ENCODE data around the gene ZFAND3.

The ZFAND3 gene

GRCh38 chr6:37798436-37799262, 20.9 kb upstream of the ZFAND3 start:
- no peak for DNase-seq

DNA sequence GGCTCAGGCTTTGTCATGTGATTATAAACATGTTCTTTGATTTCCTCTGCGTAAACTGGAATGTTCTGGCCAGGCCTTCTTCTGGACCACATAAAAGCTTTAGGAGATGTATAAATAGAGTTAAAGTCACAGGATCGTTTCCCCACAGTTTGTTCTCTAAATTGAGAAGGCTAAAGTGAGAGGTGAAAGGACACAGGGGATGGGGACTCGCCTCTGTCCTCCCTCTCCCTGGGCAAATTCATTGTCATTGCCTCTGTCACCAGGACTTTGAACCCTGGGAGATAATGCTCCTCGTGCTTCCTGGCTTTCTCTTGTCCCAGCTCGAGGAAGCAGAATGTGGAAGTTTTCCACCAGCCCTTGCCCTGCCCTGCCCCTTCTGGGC, 20.3 kb upstream of the ZFAND3 start:
- no peak for DNase-seq

- DNase-seq = no peak
Measured at GRCh38 chr6:37800703-37801604, 18.6 kb upstream of the ZFAND3 start.

DNA sequence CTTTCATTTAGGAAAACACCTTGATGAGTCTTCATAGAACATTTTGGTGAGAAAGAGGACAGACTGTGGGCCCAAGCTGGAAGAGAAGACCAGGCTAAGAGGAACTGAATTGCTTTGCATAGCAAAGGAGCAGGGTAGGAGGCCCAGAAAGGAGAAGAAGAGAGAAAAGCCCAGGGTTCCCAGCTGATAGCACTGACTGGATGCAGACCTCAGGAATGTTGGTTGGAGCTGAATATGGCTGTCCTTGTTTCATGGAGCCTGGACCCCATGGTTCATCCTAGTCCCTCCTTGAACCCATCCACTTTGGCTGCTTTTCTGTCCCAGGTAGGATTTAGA, 18.0 kb upstream of the ZFAND3 start:
- no peak for DNase-seq

GRCh38 chr6:37802810-37803209, 16.7 kb upstream of the ZFAND3 start:
- DNase-seq = no peak

- peak; percentile 39 for DNase-seq
Measured at GRCh38 chr6:37804586-37804985, 14.9 kb upstream of the ZFAND3 start.

- DNase-seq = no peak
Measured at GRCh38 chr6:37806213-37806612, 13.3 kb upstream of the ZFAND3 start.

DNA sequence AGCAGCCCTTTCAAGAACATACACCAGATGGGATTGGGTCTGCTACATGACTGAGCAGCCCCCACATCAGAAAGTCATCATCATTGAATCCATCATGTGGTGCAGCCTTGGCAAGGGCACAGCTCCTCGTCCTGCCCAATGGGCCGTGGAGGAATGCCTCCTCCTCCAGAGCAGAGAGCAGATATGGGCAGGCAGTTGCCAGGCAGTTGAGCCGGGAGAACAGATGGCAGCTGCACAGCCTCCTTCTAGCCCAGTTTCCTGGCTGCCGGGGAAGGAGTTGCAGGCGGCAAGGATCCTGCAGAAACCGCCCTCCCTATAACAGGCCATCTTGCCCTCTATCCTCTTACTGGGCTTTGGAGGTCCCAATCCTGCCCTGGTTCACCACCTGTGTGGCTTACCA, 11.9 kb upstream of the ZFAND3 start:
- no peak for DNase-seq

DNA sequence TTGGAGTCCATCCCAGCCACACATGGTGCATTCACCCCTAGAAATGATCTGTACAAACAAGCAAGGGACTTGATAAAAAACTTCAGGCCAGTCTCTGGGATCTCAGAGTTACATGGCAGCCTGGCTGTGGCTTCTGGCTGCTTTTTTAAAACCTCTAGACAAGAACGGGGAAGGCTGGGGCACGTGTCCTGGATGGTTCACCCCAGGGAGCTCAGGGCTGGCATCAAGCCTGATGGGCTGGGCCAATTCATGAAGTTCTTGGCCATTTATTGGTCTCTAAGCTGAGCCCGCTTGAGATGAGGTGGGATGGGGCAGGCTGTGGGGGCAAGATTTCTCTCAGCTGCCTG, 10.4 kb upstream of the ZFAND3 start:
- no peak for DNase-seq

GRCh38 chr6:37812841-37813240, 6.7 kb upstream of the ZFAND3 start:
- DNase-seq = no peak

GRCh38 chr6:37814374-37814773, 5.2 kb upstream of the ZFAND3 start:
- DNase-seq = no peak

DNA sequence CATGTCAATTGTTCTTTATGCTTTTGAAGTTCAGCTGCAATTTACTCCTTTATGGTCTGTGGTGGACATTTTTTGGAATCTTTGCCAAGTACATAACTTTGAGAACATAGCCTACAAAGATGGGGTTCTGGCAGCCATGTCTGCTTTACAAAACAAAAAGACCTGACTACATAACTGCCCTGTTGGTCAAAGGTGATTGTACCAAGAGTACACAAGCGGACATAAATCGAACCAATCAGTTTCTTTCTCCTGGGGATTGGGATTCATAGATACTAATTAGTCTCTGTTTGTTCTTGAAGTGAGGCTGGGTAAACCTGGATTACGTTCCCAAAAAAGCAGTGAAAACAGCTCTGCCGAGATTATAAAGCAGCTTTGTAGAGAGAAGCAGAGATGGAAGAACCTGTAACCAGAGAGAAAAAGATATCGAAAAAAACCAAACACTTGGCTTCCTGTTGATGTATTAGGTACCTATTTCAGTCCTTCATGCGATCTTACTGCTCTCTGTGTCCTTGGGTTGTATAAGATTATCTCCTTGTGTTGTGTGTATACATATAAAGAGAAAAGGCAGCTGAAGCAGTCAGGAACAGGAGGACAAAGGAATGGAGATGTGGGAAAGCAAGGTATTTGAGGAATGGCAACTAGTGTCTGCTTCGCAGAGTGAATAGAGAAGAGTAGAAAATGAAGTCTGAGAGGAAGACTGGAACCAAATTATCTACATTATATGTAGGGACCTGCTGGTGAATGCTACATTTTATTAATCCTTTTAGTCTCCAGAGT, 2.7 kb upstream of the ZFAND3 start:
- no peak for DNase-seq

GRCh38 chr6:37818536-37819176, 871 bp upstream of the ZFAND3 start:
- peak; percentile 99 for DNase-seq

DNA sequence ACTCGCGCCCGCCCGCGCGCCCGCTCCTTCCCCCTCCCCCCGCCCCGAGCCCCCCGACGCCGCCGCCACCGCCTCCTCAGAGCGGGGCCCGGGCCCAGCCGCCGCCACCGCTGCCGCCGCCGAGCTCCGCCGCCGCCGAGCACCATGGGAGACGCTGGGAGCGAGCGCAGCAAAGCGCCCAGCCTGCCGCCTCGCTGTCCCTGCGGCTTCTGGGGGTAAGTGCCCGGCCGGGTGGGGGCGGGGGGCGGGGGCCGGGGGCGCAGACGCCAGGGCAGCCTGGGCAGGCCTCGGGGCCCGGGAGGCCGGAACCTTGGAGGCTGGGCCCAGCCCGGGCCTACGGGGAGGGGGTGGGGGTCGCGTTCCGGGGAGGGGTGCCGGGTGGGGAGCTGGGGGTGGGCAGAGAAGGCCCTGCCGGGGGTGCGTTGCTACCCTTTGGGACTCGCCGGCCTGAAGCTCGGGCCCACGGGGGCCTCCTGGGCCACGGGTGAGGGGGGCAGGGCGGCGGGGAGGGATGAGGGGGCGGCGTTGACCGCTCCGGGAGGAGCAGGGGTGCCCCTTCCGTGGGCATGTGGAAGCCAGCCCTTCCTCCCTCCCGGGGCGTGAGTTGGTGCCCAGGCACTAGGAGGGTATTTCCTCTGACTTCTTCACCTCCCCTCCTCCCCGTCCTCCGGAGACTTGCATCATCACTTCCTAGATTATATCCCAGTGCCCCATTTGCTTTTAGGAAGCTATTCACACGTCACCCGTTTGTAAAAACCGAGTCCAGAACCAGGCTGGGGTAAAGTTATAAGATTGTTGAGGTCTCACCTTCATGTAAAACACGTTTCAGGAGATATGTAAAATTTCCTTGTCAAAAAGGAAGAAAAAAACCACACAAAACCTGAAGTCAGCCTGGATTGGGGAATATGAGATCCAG, 533 bp downstream of the ZFAND3 start:
- peak; percentile 85 for DNase-seq

- peak; percentile 65 for DNase-seq
Measured at GRCh38 chr6:37820718-37821079, 1.2 kb downstream of the ZFAND3 start.

DNA sequence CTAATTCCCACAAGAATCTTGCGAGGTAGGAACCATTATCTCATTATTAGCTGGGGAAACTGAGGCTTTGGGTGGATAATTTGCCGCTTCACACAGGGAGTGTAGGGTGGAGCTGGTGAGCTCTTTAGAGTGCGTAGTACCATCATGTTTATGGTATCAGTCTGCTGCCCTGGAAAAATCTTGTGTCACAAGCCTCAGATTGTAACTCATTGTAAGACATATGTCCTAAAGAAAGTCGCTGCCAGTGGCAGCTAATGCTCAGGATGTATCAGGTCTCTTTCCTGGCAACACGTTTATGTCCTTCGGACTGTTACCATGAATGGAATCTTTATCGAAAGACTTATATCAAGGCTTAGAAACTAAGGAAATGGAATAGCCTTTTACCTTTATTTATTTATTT, 1.9 kb downstream of the ZFAND3 start:
- DNase-seq = no peak

- peak; percentile 91 for DNase-seq
Measured at GRCh38 chr6:37822851-37823682, 3.5 kb downstream of the ZFAND3 start.

DNA sequence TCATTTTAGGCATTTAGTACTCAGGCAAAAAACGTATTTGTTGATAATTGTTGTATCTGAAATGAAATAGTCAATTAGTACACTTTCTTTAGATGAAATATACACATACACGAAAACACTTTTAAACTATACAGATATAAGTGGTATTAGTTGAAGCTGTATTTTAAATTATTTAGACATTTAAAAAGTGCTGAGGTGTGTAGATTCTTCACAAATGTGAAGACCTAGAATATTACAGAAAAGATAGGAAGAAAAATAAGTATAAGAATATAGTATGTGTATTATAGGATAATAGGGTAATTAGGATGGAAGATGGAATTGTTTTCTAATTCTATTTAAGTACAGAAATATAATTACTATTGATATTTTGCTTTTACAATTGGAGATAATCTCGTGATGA, 4.6 kb downstream of the ZFAND3 start:
- no peak for DNase-seq

GRCh38 chr6:37826188-37826587, 6.7 kb downstream of the ZFAND3 start:
- no peak for DNase-seq

DNA sequence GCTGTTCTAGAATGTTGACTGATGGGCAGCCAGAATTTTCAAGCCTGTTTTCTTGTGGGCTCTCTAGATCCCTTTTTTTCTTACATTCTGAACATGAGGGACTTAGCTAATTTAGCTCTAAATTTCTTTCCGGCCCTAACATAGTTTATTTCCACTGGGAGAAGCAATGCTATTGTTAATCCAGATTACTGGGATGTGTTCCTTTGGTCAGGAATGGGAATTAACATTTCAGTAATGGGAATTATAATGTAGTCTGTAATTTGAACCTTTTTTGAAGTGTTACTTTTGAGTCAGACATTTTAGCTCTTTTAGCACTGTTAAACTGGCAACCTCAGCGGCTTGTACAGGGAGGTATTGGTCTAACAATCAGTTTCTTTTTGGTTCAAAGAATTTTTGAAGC, 7.5 kb downstream of the ZFAND3 start:
- no peak for DNase-seq
